Uterus (tissue), 2 donors: Measurements from ENCODE around the gene TRAPPC6A.

Experiments used
- POLR2A ChIP-seq, 2 donors: fragments of 450-650 bp; IDR thresholded peaks; one replicate each; pipeline ENCODE4 v1.6.1; 2016; ENCODE audit warnings: antibody characterized with exemption in 2 of 2, mild to moderate bottlenecking in 1 of 2, moderate library complexity in 1 of 2
- TF ChIP-seq, protein P1 (sequence below), 4 experiments: fragments of 200-600 bp in 2 of 4; fragments of 450-650 bp in 2 of 4; sonication (generic) in 2 of 4; IDR thresholded peaks; one replicate each; pipeline ENCODE4 v1.5.1; 2016 to 2019; ENCODE audit warnings: antibody characterized with exemption in 4 of 4, mild to moderate bottlenecking in 2 of 4, moderate library complexity in 1 of 4

DNA sequence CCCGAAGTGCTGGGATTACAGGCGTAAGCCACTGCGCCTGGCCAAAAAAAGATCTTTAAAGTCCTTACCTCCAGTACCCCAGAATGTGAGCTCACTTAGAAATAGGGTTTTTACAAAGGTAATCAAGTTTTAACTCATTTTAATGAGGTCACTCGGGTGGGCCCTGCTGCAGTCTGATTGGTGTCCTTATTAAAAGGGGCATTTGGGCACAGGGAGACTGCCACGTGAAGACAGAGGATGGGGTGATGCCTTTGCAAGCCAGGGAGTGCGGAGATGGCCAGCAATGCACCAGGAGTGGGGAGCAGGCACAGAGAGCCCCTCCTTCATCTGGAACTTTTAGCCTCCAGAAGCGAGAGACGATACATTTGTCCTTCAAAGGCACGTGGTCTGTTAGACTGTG is 28.9 kb downstream of the TRAPPC6A start:
- TF ChIP-seq, protein P1, sequence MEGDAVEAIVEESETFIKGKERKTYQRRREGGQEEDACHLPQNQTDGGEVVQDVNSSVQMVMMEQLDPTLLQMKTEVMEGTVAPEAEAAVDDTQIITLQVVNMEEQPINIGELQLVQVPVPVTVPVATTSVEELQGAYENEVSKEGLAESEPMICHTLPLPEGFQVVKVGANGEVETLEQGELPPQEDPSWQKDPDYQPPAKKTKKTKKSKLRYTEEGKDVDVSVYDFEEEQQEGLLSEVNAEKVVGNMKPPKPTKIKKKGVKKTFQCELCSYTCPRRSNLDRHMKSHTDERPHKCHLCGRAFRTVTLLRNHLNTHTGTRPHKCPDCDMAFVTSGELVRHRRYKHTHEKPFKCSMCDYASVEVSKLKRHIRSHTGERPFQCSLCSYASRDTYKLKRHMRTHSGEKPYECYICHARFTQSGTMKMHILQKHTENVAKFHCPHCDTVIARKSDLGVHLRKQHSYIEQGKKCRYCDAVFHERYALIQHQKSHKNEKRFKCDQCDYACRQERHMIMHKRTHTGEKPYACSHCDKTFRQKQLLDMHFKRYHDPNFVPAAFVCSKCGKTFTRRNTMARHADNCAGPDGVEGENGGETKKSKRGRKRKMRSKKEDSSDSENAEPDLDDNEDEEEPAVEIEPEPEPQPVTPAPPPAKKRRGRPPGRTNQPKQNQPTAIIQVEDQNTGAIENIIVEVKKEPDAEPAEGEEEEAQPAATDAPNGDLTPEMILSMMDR (IDR thresholded peaks at IDR 0.05): no peak
- TF ChIP-seq POLR2A (IDR thresholded peaks at IDR 0.05): no peak
